MM.1S (cell line): ENCODE measurements around the gene FANCE.

Experiments
- DNase-seq: peaks from one replicate; pipeline ENCODE4 v3.0.0-alpha.2; 2015
- H2AFZ ChIP-seq: fragments of 300-600 bp; sonication (generic); 2 replicates; pipeline ENCODE4 v1.6.0; 2016; ENCODE audit warnings: antibody characterized with exemption, low read length
- H3F3A ChIP-seq: fragments of 300-600 bp; sonication (generic); 2 replicates; pipeline ENCODE4 v1.6.1; 2016; ENCODE audit warnings: mild to moderate bottlenecking, antibody characterized with exemption, low read length, moderate library complexity, mixed read lengths; ENCODE audit not compliant: insufficient read depth
- H3K27ac ChIP-seq: fragments of 300-600 bp; sonication (generic); 2 replicates; pipeline ENCODE4 v1.5.1; 2016; ENCODE audit warnings: mild to moderate bottlenecking, low read length
- H3K27me3 ChIP-seq: fragments of 300-600 bp; sonication (generic); replicated peaks from 2 replicates; pipeline ENCODE4 v1.6.0; 2016; ENCODE audit warnings: low read length; ENCODE audit not compliant: insufficient read depth
- H3K36me3 ChIP-seq: fragments of 300-600 bp; sonication (generic); replicated peaks from 2 replicates; pipeline ENCODE4 v1.6.1; 2016; ENCODE audit warnings: mild to moderate bottlenecking, low read length, mixed read lengths; ENCODE audit not compliant: insufficient read depth
- H3K4me1 ChIP-seq: fragments of 300-600 bp; sonication (generic); 2 replicates; pipeline ENCODE4 v1.6.1; 2016; ENCODE audit warnings: low read length, mixed read lengths
- H3K4me2 ChIP-seq: fragments of 300-600 bp; sonication (generic); 2 replicates; pipeline ENCODE4 v1.6.0; 2016; ENCODE audit warnings: low read depth, low read length
- H3K4me3 ChIP-seq: fragments of 300-600 bp; sonication (generic); 2 replicates; pipeline ENCODE4 v1.5.1; 2016; ENCODE audit warnings: low read length, mixed read lengths
- H3K79me2 ChIP-seq: fragments of 300-600 bp; sonication (generic); 2 replicates; pipeline ENCODE4 v1.6.1; 2016; ENCODE audit warnings: mixed run types, low read length, mixed read lengths
- H3K9ac ChIP-seq: fragments of 300-600 bp; sonication (generic); 2 replicates; pipeline ENCODE4 v1.6.1; 2016; ENCODE audit warnings: low read length, mixed read lengths
- H3K9me2 ChIP-seq: fragments of 300-600 bp; sonication (generic); replicated peaks from 2 replicates; pipeline ENCODE4 v1.6.1; 2016; ENCODE audit warnings: mild to moderate bottlenecking, low read length, mixed read lengths; ENCODE audit not compliant: insufficient read depth
- H3K9me3 ChIP-seq: fragments of 300-600 bp; sonication (generic); replicated peaks from 2 replicates; pipeline ENCODE4 v1.6.1; 2016; ENCODE audit warnings: mild to moderate bottlenecking, low read length, mixed read lengths; ENCODE audit not compliant: insufficient read depth
- H4K20me1 ChIP-seq: fragments of 300-600 bp; sonication (generic); 2 replicates; pipeline ENCODE4 v1.6.1; 2016; ENCODE audit warnings: mild to moderate bottlenecking, low read length, moderate library complexity, mixed read lengths; ENCODE audit not compliant: insufficient read depth
- EZH2 ChIP-seq: fragments of 300-600 bp; sonication (generic); optimal IDR thresholded peaks from 2 replicates; pipeline ENCODE3; 2017; ENCODE audit warnings: low read depth, mild to moderate bottlenecking, antibody characterized with exemption, low read length, mixed read lengths
- EZH2phosphoT487 ChIP-seq: fragments of 300-600 bp; sonication (generic); IDR thresholded peaks from 2 replicates; pipeline ENCODE4 v1.6.1; 2018; ENCODE audit warnings: antibody characterized with exemption, low read length
- TF ChIP-seq, protein P1 (sequence below): fragments of 300-600 bp; sonication (generic); IDR thresholded peaks from 2 replicates; pipeline ENCODE4 v1.5.1; 2016; ENCODE audit warnings: antibody characterized with exemption, low read length, mixed read lengths

Gene FANCE

DNA sequence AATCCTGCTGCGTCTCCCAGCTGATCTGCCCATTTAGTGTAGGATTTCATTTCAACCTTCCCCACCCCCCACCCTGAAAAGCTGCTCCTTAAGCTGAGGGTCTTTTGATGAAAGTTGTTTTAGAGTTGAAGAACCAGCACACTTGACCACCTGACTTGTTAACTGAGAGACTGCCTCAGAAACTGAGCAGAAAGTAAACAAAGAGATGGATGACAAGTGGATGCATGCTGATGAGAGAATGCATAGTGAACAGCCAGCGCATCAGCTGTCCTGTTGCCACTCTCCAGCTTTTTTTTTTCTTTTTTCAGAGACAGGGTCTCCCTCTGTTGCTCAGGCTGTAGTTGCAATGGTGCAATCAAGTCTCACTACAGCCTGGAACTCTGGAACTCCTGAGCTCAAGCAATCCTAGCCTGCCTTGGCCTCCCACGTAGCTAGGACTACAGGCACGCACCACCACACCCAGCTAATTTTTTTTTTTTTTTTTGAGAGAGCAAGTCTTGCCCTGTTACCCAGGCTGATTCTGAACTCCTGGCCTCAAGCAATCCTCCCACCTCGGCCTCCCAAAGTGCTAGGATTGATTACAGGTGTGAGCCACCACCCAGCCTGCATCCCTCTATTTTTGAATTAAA, 25.5 kb downstream of the FANCE start:
- H3K9me3 ChIP-seq, result no peaks in the 10 kb centered on the region
- H3K4me2 ChIP-seq, result no peak overlapping the region
- H3K4me3 ChIP-seq, result no peak overlapping the region
- H3K36me3 ChIP-seq, result no peaks in the 10 kb centered on the region
- no peak for DNase-seq
- no peaks in the 10 kb centered on the region for H3K4me1 ChIP-seq
- H3K9ac ChIP-seq, result no peak overlapping the region
- H3K27me3 ChIP-seq, result no peaks in the 10 kb centered on the region
- peaks cover 4% of the 10 kb centered on the region; the same call in 1 of the 2 replicates for H4K20me1 ChIP-seq
- TF ChIP-seq EZH2, result no peak
- TF ChIP-seq, protein P1, sequence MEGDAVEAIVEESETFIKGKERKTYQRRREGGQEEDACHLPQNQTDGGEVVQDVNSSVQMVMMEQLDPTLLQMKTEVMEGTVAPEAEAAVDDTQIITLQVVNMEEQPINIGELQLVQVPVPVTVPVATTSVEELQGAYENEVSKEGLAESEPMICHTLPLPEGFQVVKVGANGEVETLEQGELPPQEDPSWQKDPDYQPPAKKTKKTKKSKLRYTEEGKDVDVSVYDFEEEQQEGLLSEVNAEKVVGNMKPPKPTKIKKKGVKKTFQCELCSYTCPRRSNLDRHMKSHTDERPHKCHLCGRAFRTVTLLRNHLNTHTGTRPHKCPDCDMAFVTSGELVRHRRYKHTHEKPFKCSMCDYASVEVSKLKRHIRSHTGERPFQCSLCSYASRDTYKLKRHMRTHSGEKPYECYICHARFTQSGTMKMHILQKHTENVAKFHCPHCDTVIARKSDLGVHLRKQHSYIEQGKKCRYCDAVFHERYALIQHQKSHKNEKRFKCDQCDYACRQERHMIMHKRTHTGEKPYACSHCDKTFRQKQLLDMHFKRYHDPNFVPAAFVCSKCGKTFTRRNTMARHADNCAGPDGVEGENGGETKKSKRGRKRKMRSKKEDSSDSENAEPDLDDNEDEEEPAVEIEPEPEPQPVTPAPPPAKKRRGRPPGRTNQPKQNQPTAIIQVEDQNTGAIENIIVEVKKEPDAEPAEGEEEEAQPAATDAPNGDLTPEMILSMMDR, result no peak
- no peak for TF ChIP-seq EZH2phosphoT487
- H2AFZ ChIP-seq, result no peak overlapping the region
- no peak overlapping the region for H3K27ac ChIP-seq
- H3F3A ChIP-seq, result peaks cover 15% of the 10 kb centered on the region
- H3K9me2 ChIP-seq, result no peaks in the 10 kb centered on the region
- no peaks in the 10 kb centered on the region for H3K79me2 ChIP-seq

DNA sequence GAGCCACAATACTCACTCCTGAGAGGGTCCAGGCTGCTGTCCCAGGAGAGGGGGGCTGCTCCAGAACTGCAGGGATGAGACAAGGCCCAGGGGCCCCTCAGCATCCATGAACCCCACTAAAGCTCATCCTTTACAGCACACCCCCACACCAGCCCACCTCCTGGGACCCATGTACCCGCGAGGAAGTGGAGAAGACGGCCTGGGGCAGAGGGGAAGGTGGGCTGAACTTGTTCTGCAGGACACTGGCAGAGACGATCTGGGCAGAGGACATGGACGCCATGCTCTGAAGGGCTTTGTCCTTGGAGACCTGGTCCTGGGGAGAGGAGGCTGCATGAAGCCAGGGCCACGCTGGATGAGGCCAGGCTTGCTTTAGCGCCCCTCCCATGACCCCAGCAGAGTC, 26.1 kb downstream of the FANCE start:
- no peak for DNase-seq
- H3K27me3 ChIP-seq, result no peaks in the 10 kb centered on the region
- H3K4me1 ChIP-seq, result no peaks in the 10 kb centered on the region
- no peak overlapping the region for H3K27ac ChIP-seq
- TF ChIP-seq, protein P1, result no peak
- no peak for TF ChIP-seq EZH2
- no peak overlapping the region for H3K4me2 ChIP-seq
- H3K9me2 ChIP-seq, result no peaks in the 10 kb centered on the region
- H2AFZ ChIP-seq, result no peak overlapping the region
- no peaks in the 10 kb centered on the region for H3K79me2 ChIP-seq
- H3K9me3 ChIP-seq, result no peaks in the 10 kb centered on the region
- no peak overlapping the region for H3K9ac ChIP-seq
- peaks cover 2% of the 10 kb centered on the region; the same call in 1 of the 2 replicates for H4K20me1 ChIP-seq
- peaks cover 11% of the 10 kb centered on the region for H3F3A ChIP-seq
- H3K4me3 ChIP-seq, result no peak overlapping the region
- no peaks in the 10 kb centered on the region for H3K36me3 ChIP-seq

DNA sequence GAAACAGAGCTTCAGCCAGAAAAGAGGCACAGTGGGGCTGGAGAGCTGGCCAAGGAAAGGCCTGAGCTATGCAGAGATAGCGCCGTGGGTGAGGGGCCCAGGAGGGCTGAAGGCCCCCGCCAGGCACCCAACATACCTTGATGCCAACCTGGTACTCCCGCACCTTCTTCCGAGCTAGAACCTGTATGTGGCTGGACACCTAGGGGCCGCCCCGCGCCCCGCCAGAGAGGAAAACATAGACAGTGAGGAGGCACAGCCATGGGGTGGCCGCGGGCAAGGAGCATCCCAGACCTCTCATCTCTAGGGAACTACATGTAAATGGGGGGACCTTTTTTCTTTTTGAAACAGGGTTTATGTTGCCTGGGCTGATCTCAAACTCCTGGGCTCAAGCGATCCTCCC, 28.0 kb downstream of the FANCE start:
- H3K4me3 ChIP-seq, result no peak overlapping the region
- no peak overlapping the region for H2AFZ ChIP-seq
- H3K9me2 ChIP-seq, result no peaks in the 10 kb centered on the region
- H3K27me3 ChIP-seq, result no peaks in the 10 kb centered on the region
- no peaks in the 10 kb centered on the region for H3K36me3 ChIP-seq
- H3K27ac ChIP-seq, result no peak overlapping the region
- H3K79me2 ChIP-seq, result no peaks in the 10 kb centered on the region
- H3K9me3 ChIP-seq, result no peaks in the 10 kb centered on the region
- no peak for DNase-seq
- no peaks in the 10 kb centered on the region; the same call in 1 of the 2 replicates for H3F3A ChIP-seq
- no peaks in the 10 kb centered on the region for H3K4me1 ChIP-seq
- H4K20me1 ChIP-seq, result no peaks in the 10 kb centered on the region
- TF ChIP-seq EZH2phosphoT487, result no peak
- TF ChIP-seq EZH2, result no peak
- TF ChIP-seq, protein P1, result no peak
- no peak overlapping the region for H3K4me2 ChIP-seq
- no peak overlapping the region for H3K9ac ChIP-seq
